Activated CD4-positive, CD25-positive, alpha-beta regulatory T cell treated with anti-CD3 and anti-CD28 coated beads, Interleukin-2, amount 50 U/mL, for 16 hours (primary cell): ENCODE results near the gene NAV3.

Experiments used
- DNase-seq: peaks from one replicate; pipeline ENCODE4 v3.0.0-alpha.2; 2020; ENCODE audit warnings: low read depth, low spot score

The NAV3 gene

DNA sequence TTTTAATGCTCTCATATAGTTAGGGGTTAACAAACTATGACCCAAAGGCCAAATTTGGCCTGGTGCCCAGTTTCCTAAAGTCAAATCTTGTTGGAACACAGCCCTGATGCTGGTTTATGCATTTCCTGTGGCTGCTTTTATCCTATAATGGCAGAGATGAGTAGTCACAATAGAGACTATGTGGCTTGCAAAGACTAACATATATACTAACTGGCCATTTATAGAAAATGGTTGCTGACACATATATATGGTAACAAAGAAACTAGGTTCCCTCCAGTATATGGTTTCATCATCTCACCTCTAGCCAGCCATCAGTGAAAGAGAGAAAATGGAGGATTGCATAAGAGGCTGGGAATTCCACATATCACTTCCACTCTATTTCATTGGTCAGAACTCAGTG is 10.8 kb downstream of the NAV3 start:
- DNase-seq, result no peak

DNA sequence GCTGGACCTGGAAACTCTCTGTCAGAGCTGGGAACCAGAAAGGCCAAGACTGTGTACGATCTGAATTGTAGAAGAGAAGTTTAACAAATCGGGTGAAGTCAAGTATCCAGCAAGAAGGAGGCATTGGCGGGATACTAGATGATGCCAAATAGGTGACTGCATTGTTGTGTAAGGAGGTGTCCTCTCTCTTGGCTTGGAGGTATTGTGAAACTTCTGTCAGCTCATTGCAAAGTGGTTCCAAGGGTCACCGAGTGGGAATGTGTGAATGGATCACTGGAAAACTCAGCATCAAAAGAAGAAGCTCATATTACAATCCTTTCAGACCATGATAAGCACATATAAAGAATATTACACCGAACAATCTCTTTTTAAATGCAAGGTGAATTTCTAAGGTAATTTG is 11.7 kb downstream of the NAV3 start:
- DNase-seq, result no peak

DNA sequence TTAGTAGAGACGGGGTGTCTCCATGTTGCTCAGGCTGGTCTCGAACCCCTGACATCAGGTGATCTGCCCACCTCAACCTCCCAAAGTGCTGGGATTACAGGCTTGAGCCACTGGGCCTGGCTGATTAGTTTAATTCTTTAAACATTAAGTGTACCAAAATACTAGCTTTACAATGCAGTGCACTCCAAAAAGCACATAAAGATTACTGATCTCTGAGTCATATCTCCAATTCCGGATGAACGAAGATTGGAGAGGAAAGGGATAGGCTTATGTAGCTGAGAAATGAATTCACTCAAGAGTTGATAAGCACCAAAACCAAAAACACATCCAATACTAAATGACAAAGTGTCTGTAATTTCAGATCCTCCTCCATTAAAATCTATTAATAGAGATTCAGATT is 15.1 kb downstream of the NAV3 start:
- no peak for DNase-seq

DNA sequence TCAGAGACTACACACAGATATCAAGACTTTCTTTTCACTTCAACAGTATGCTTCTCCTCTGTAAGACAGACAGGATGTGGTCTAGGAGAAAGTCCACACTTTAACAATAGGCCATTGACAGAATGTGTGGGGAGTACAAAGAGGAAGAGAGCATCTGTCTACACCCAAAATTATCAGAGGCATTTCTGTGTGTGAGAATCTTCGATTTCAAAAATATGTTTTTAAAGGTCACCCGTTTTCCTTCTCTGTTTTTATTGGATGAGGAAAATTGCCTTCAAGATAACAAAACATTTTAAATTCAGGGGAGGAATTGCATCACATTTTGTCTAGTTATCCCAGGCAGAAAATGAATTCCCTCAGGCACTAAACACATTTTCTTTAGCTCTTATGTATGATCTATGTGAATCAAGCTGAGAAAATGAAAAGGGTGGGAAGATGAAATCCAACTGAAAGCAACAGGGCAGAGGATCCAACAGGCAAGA is 16.4 kb downstream of the NAV3 start:
- DNase-seq, result no peak

DNA sequence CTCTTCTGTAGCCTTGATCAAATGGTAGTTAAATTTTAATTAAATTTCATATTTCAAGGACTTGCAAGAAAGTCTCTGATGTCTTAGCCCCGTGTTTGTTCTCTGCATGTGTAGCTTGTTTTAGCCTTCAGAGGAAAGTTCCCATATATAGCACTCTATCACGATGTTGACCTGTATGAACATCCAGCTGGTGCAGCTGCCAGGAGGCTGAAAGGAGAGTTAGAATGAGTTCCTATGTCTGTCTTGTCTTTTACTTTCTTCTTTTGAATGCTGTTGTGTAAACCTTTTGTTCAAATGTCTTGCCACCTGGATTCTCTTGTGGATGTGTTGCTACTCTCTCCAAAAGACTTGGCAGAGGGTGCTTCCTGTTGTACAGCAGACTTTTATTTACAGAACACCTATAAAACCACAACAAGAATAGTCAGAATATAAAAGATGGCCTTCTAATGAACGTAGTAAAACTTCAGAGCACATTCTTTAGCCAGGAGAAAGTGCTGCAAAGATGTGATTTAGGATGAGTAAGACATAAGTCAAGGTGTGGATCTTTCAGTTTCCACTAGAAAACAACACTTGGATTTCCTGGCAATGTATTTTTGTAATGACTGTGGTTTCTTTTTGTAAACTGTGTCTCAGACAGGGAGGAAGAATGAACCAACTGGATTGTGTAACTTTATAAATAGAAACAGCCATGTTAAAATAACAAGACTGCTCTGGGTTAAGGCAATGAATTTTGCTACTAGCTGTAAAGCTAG is 17.2 kb downstream of the NAV3 start:
- no peak for DNase-seq

DNA sequence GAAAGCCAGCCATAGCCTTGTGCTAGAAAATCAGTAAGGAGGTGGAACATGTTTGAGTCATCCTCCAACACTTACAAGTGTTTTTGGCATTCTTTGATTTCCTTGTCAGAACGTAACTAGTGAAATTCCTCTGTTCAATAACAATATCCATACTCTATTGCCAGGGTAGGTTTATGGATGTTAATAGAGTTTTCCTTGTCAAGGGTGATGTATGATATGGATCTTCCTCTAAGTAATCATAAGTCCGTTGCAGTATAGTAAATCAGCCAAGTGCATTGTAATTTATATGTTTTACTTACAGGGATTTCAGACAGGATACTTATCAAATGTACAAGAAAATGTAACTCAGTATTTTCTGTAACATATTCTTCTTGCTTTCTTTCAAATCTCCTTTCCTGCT is 19.4 kb downstream of the NAV3 start:
- no peak for DNase-seq

DNA sequence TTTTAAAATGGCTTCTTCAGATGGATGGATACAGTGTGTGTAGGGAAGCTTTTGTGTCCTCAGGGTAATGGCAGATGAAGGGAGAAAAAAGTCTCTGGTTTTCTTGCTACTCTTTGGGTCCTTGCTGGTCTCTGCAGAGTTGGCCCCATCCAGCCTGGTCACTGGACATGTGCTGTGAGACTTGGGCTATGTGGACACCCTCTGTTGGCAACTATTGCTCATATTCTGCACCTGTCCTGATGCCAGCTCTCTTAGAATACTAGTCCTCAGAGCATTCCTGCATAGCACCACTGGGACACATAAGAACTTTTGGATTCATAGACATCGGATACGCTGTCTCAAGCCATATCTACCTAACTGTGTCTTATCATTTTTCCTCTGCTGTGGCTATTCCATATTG is 20.0 kb downstream of the NAV3 start:
- no peak for DNase-seq

DNA sequence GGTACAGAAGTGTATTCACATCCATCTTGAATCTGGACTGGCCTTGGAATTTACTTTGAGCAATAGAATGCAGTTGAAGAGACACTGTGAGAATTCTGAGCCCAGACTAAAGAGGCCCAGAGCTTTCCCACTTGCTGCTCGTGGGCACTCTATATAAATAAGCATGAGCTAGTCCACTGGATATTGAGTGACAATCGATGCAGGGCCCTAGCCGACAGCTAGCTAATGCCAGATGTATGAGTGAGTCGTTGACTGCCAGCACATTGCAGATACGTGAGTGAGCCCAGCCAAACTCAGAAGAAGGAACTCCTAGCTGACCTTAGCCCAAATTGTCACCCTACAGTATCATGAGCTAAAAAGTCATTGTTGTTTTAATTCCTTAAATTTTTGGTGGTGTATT is 24.9 kb downstream of the NAV3 start:
- DNase-seq, result no peak

DNA sequence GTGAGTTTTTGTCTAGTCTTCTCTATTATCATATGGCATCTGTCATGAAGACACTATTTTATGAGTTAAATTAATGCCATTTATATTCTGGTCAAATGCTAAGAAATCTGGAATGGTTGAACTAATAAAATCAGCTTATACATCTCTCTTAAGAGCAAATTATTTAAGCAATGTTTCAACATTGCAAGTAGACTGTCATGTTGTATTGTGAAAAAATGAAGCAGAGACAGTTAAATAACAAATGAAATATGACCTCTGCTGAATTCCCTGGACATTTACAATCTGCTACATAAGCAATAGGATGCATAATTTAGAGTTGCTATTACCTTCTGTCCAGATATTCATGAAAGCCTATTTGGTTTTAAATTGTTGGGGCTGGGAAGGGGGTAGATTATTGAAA is 30.6 kb downstream of the NAV3 start:
- DNase-seq, result no peak

DNA sequence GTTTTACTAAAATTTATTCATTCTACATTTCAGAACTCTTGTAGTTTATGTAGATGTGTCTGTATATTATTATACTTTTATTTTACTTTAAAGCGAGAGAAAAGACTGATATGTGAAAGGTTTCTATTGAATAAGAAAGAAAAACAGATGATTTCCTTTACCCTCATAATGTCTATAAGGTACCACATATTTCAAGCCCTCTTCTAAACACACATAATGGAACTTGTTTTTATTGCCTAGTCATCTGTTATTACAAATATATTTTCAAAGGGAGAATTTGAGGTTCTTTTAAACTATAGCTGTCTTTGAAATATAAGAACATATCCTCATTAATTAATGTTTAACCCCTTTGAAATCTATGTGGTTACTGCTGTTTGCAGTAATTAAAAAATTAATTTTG is 34.5 kb downstream of the NAV3 start:
- DNase-seq, result no peak

DNA sequence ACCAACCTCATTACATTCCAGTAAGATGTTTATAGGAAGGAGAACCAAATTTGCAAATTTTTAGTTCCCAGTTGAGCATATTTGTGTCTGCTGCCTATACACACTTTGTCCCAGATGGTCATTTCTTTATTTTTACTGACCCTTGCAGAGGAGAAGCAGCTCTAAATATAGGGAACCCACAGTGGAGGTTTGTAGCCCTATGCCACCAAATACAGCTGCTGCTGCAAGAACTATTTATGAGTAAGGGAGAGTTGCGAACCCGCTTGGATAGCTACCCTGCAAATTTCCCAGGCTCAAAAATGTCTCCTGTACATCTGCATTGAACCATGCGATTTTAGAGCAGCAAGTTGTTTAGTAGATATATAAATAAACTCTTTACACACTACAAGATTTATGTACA is 48.2 kb downstream of the NAV3 start:
- no peak for DNase-seq

DNA sequence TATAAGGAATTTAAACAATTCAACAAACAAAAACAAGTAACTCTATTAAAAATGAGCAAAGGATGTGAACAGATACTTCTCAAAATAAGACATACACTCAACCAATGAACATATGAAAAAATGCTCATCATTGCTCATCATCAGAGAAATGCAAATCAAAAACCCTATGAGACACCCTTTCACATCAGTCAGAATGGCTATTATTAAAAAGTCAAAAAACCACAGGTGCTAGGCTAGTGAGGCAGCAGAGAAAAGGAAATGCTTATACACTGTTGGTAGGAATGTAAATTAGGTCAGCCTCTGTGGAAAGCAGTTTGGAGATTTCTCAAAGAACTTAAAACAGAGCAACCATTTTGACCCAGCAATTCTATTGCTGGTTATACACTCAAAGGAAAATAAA is 52.0 kb downstream of the NAV3 start:
- no peak for DNase-seq

DNA sequence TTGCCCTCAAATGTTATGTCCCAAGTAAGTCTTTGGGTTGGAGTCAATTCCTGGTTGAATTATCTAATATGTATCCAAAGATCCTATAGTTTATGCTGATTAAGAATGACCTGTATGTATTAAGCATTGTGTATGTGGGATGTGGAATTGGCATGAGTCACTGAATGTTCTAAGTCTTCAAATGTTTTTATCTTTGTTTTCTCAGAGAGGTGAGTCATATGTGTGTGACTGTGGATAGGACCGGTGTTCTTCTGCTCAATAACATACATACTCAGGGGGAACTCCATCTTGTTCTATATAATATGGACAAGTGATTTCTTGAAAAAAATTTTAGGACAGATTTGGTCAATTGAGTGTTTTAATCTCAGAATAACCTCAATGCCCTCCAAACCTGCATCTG is 57.9 kb downstream of the NAV3 start:
- no peak for DNase-seq

DNA sequence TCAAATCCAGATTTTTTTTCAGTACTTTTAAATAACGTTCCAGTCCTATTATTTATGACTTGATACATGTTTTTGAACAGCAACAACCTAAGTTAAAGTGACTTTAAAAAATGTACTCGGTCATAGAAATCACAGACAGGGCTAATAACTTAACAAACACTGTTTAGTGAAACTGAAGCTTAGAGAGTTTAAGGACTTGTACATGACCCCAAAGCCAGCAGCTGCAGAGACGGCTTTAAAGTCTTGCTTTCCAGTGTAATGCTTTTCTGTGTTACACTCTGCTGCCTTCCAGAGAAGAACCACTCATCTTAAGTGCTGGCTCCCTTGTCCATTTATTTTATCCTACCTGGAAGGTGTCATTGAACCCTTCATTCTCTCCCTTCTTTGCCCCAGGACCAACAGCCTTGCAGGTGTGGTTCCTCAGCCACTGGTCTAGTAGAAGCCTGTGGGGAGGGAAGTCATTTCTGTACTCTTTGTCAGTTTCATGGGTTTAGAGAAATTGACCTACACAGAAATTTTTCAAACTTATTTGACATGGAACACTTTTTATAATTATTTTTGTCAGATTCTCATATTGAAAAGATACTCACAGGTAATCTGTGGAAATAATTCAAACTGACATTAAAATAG is 60.9 kb downstream of the NAV3 start:
- no peak for DNase-seq

DNA sequence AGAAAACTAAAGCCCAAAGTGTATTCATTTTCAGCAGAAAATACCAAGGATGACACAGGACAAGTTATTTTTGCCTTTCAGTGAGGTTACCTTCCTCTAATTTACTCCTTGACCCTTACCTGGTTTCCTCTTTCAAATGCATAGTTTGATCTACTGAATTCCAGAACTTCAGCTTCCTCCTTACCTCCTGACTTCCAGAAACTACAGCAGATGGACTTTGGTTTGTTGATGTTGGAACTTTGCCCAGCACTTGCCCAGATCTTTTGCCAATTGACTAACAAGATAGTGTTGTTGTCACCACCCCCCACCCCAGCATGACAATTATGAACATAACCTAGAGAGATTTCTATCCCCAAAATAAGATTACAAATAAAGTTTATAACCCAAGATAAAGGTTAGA is 63.2 kb downstream of the NAV3 start:
- DNase-seq, result no peak

DNA sequence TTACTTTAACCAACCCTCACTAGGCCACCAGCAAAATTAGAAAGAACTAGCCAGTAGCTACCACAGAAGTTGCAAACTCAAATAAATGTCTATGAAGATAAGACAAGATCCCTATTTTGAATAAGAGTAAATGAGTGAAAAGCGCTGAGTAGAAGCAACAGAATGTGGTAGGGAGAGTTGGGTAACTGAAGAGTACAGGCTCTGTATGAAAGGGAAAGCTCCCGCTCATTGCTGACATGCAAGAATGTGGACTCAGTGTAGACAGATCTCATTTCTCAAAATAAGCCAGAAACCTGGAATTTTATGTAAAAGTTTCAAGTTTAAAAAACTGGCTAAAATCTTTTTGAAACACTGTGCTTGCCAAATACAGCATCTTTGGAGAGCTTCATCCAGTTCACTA is 63.9 kb downstream of the NAV3 start:
- no peak for DNase-seq

DNA sequence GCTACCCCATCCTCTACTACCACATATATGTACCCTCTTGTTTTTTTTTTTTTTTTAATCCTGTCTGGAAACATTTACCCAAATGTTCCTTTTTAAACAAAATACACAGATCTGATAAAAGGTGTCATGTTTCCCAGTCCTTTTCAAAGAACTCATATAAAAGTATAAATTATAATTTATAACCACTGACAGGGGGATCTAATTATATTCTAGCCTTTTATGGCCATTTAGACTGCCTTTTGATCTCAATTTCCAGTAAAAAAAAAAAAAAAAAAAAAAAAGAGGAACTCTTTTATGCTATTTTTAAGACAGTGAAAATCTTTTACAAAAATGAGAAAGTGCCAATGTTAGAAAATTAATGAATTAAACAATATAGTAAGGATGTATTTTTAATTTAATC is 65.0 kb downstream of the NAV3 start:
- DNase-seq, result no peak

DNA sequence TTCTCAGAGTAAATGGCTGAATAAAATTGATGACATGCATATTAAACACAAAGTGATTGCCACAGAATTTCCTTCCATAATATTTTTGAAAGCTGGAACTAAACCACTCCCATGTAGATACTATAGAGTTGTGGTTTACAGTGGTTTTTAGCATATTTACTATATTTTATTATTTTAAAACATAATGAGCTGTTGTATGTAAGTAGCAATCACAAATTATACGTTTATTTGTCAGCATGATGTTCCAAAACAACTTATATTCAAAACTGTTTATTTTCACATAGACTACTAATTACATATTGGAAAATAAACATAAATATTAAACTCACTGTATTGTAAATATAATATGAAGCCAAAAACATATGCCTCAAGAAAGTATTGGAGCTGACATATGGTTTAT is 77.2 kb downstream of the NAV3 start:
- DNase-seq, result no peak

DNA sequence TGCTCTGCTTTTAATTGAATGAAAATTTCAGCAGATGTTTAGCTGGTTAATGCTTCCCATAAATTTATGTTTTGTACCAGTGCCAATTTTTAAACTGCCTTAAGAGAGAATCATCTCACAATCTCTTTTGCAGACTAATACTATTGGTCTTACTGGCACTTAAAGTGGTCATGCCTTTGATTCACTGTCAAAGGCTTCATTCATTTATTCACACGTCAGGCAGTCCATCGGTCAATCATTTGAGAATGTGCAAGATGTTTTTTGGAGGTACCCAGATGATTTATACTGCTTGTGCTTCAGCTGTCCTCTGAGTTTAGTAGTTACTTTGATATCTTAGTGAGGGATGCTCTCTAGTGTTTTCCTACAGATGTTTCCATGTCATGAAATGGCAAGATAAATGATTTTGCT is 83.4 kb downstream of the NAV3 start:
- no peak for DNase-seq

DNA sequence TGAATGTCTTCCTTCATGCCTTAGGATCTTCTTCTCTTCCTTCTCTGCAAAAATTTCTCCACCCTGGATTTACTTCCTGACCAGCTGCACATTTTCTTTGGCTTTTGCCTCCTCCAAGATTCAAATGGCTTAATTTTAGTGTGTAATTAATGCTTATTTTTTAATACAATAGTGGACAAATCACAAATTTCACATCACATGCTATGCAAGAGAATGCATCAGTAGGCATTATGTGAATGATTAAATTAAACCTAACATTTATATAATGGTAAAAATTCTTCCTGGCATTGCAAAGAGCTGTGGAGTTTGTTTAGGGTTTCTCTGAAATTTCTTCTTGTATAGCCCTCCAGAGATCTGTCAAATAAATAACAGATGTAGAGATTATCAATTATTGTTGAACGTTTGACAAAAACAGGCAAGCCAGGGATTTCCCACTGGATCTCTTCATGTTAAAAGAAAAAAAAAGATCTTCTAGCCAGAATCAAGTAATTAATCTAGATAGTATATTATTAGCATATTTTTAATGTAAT is 84.4 kb downstream of the NAV3 start:
- DNase-seq, result no peak

DNA sequence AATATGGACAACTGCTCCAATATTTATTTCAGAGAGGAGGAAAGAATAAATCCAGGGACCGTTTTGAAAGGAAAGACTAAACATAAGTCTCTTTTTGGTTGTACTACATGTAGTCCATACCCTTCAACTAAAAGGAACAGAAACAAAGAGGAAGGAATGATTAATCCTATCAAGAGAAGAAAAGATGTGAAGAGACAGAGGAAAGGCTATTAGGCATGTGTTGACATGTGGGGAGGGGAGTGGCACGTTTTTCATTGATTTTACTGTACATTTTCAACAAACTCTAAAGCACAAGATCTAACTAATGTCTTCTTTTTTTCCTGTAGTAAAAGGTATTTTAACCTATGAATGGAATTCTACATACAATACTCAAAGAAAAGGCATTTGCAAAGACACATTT is 85.6 kb downstream of the NAV3 start:
- no peak for DNase-seq

DNA sequence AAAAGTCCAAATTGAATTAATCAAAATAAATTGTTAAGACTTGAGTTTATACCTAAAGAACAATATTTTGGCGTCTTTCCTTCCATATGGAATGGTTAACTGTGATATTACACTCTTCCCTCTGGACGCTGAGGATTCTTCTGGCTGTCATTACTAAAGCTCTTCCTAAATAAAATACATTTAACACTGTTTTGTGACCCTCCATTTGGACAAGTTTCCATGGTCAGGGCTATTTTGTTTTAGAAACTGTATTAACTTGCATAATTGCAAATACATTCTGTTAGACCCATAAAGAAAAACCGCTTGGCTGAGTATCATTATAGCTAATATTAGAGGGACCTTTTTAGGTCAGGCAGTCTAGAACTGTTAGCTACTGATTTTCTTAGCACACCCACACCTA is 87.4 kb downstream of the NAV3 start:
- no peak for DNase-seq

DNA sequence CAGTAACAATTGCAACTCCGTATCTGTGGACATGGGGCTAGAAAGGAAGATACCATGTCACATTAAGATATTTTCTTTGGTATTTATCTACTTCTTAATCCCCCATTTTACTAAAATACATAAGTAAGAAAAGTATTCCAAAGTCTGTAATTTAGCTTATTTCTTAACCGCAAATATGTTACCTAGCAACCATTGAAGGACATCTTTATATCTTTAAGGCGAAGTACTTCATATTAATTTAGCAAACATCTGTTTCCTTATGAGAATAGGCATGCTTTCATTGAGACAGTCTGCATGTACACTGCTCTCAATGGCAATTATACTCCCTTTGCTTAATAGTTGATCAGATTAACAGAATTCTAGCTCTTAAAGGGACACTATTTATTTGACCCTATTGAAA is 88.8 kb downstream of the NAV3 start:
- DNase-seq, result no peak
